ENCODE results near the gene ABCG2. TPM values are rescaled to one million over a fixed set of nuclear protein-coding genes. Genes with fewer than 3 reads are reported as not detected.

The ABCG2 gene
- total and polyA plus RNA-seq, 2 of the 8 experiments (the other 6 are each of a cell fraction or from before 2014, with no cell fraction given) = 2.4 to 4.6 TPM

- TF ChIP-seq ATF2 (IDR thresholded peaks at IDR 0.05; ENCODE audit: low read length) = no peak
- TF ChIP-seq POLR2A (IDR thresholded peaks at IDR 0.05; ENCODE audit: control extremely low read depth in 1 of 2, low read depth in 2 of 2, low read length in 2 of 2) = no peak
- no peak for TF ChIP-seq POU5F1 (IDR thresholded peaks at IDR 0.05; ENCODE audit: low read depth, low read length)
- no peak for TF ChIP-seq SP2 (IDR thresholded peaks at IDR 0.05; ENCODE audit: low read length)
- TF ChIP-seq FOSL1 (IDR thresholded peaks at IDR 0.05; ENCODE audit: insufficient read depth, low read depth, low read length) = no peak
- no peak for TF ChIP-seq TEAD4 (IDR thresholded peaks at IDR 0.05; ENCODE audit: low read depth, low read length)
- TF ChIP-seq SRF (IDR thresholded peaks at IDR 0.05; ENCODE audit: low read depth, low read length) = no peak
- no peak for TF ChIP-seq E2F6 (IDR thresholded peaks at IDR 0.05)
- no peak for TF ChIP-seq KDM4A (IDR thresholded peaks at IDR 0.05; ENCODE audit: low read depth, low read length, severe bottlenecking)
Measured at GRCh38 chr4:88098993-88099752, 59.3 kb downstream of the ABCG2 start (continued).
